ENCODE data around the gene FAM89A.
"Not testable (repeated sequence)": the region's sequence is repeated elsewhere in the genome, so short reads cannot be mapped to it uniquely, and the experiment has no call there.

FAM89A gene

GRCh38 chr1:231046730-231047395, 6.8 kb upstream of the FAM89A start:
- TF ChIP-seq CTCF (IDR thresholded peaks at IDR 0.05), result no peak
- no peak overlapping the region for H2AFZ ChIP-seq
- no peaks in the 10 kb centered on the region for H3K36me3 ChIP-seq (ENCODE audit: control insufficient read depth, insufficient read depth, low read length)
- H3K27me3 ChIP-seq (ENCODE audit: control insufficient read depth, insufficient read depth, low read length), result no peaks in the 10 kb centered on the region
- H3K79me2 ChIP-seq, result no peaks in the 10 kb centered on the region
- no peak overlapping the region for H3K9ac ChIP-seq
- H3K4me3 ChIP-seq (ENCODE audit: low read depth, low read length), result no peak overlapping the region
- H3K4me1 ChIP-seq, result no peaks in the 10 kb centered on the region
- H3K27ac ChIP-seq, result no peak overlapping the region
- H3K4me2 ChIP-seq (ENCODE audit: low read length), result no peak overlapping the region
- H3K9me3 ChIP-seq (ENCODE audit: control insufficient read depth, low read length), result no peaks in the 10 kb centered on the region

GRCh38 chr1:231045921-231046729, 6.1 kb upstream of the FAM89A start:
- H3K36me3 ChIP-seq (ENCODE audit: control insufficient read depth, insufficient read depth, low read length); H3K27me3 ChIP-seq (ENCODE audit: control insufficient read depth, insufficient read depth, low read length); H3K27ac ChIP-seq; H3K9ac ChIP-seq; H3K9me3 ChIP-seq (ENCODE audit: control insufficient read depth, low read length); H2AFZ ChIP-seq; H3K79me2 ChIP-seq; H3K4me1 ChIP-seq; H3K4me2 ChIP-seq (ENCODE audit: low read length); H3K4me3 ChIP-seq (ENCODE audit: low read depth, low read length): not testable (repeated sequence)

GRCh38 chr1:231045286-231045685, 5.2 kb upstream of the FAM89A start:
- TF ChIP-seq CTCF (IDR thresholded peaks at IDR 0.05), result no peak
- Histone ChIP-seq H3K36me3 (ENCODE audit: control insufficient read depth, insufficient read depth, low read length) (no peaks in the 10 kb centered on the region), H3K4me1 (no peaks in the 10 kb centered on the region), H3K9me3 (ENCODE audit: control insufficient read depth, low read length) (no peaks in the 10 kb centered on the region), H3K27ac (no peak overlapping the region), H3K27me3 (ENCODE audit: control insufficient read depth, insufficient read depth, low read length) (no peaks in the 10 kb centered on the region), H2AFZ (no peak overlapping the region), H3K4me2 (ENCODE audit: low read length) (no peak overlapping the region), H3K79me2 (no peaks in the 10 kb centered on the region), H3K9ac (no peak overlapping the region), H3K4me3 (ENCODE audit: low read depth, low read length) (no peak overlapping the region)

GRCh38 chr1:231044588-231044987, 4.5 kb upstream of the FAM89A start:
- Histone ChIP-seq H3K27ac (no peak overlapping the region), H3K9me3 (ENCODE audit: control insufficient read depth, low read length) (no peaks in the 10 kb centered on the region), H3K27me3 (ENCODE audit: control insufficient read depth, insufficient read depth, low read length) (no peaks in the 10 kb centered on the region)

More at GRCh38 chr1:231044588-231044987, 4.5 kb upstream of the FAM89A start:
- no peaks in the 10 kb centered on the region for H3K79me2 ChIP-seq
- no peaks in the 10 kb centered on the region for H3K4me1 ChIP-seq
- no peak for TF ChIP-seq CTCF (IDR thresholded peaks at IDR 0.05)
- no peak overlapping the region for H3K4me3 ChIP-seq (ENCODE audit: low read depth, low read length)
- no peak overlapping the region for H3K4me2 ChIP-seq (ENCODE audit: low read length)
- no peak overlapping the region for H2AFZ ChIP-seq
- no peaks in the 10 kb centered on the region for H3K36me3 ChIP-seq (ENCODE audit: control insufficient read depth, insufficient read depth, low read length)
- H3K9ac ChIP-seq, result no peak overlapping the region

Measured in parathyroid adenoma (tissue), 2 donors.